ENCODE measurements around the gene LSM12.
"Not testable (repeated sequence)": the region's sequence is repeated elsewhere in the genome, so short reads cannot be mapped to it uniquely, and the experiment has no call there.

Gene LSM12

GRCh38 chr17:44106801-44107200 lies 40.3 kb upstream of the LSM12 start:
- Mint-ChIP-seq H3K36me3 (ENCODE audit: insufficient read depth) (peaks cover 17% of the 10 kb centered on the region), H3K4me3 (no peak overlapping the region), H3K27ac (ENCODE audit: low read depth) (no peak overlapping the region), H3K27me3 (no peaks in the 10 kb centered on the region), H3K4me1 (peaks cover 24% of the 10 kb centered on the region), H3K9me3 (no peaks in the 10 kb centered on the region)
- DNase-seq (ENCODE audit: low spot score in 2 of 2) (no peak), ATAC-seq (replicated peaks; ENCODE audit: extremely low read depth, poor library complexity, severe bottlenecking) (no peak)

- H3K27me3 Mint-ChIP-seq = no peaks in the 10 kb centered on the region
- peaks cover 18% of the 10 kb centered on the region for H3K36me3 Mint-ChIP-seq (ENCODE audit: insufficient read depth)
- peaks cover 20% of the 10 kb centered on the region for H3K4me1 Mint-ChIP-seq
- H3K4me3 Mint-ChIP-seq = no peak overlapping the region
- no peak for ATAC-seq (replicated peaks; ENCODE audit: extremely low read depth, poor library complexity, severe bottlenecking)
- no peaks in the 10 kb centered on the region for H3K9me3 Mint-ChIP-seq
- no peak overlapping the region for H3K27ac Mint-ChIP-seq (ENCODE audit: low read depth)
- DNase-seq (ENCODE audit: low spot score in 2 of 2) = no peak
Observed at GRCh38 chr17:44105941-44106340, 39.5 kb upstream of the LSM12 start.

- no peaks in the 10 kb centered on the region for H3K9me3 Mint-ChIP-seq
- DNase-seq (ENCODE audit: low spot score in 2 of 2) (no peak), ATAC-seq (replicated peaks; ENCODE audit: extremely low read depth, poor library complexity, severe bottlenecking) (no peak)
- no peak overlapping the region for H3K27ac Mint-ChIP-seq (ENCODE audit: low read depth)
- H3K4me3 Mint-ChIP-seq = no peak overlapping the region
- H3K36me3 Mint-ChIP-seq (ENCODE audit: insufficient read depth) = peaks cover 19% of the 10 kb centered on the region
- peaks cover 20% of the 10 kb centered on the region for H3K4me1 Mint-ChIP-seq
- H3K27me3 Mint-ChIP-seq = no peaks in the 10 kb centered on the region
Observed at GRCh38 chr17:44105483-44105882, 39.0 kb upstream of the LSM12 start.

GRCh38 chr17:44102849-44103622 lies 36.6 kb upstream of the LSM12 start:
- no peaks in the 10 kb centered on the region for H3K9me3 Mint-ChIP-seq

GRCh38 chr17:44101858-44102257 lies 35.4 kb upstream of the LSM12 start:
- H3K27me3 Mint-ChIP-seq; DNase-seq (ENCODE audit: low spot score in 2 of 2); ATAC-seq (replicated peaks; ENCODE audit: extremely low read depth, poor library complexity, severe bottlenecking); H3K27ac Mint-ChIP-seq (ENCODE audit: low read depth); H3K9me3 Mint-ChIP-seq; H3K4me3 Mint-ChIP-seq: not testable (repeated sequence)
- Mint-ChIP-seq H3K36me3 (ENCODE audit: insufficient read depth) (peaks cover 16% of the 10 kb centered on the region), H3K4me1 (peaks cover 21% of the 10 kb centered on the region)

More at GRCh38 chr17:44102849-44103622, 36.6 kb upstream of the LSM12 start:
- DNase-seq (ENCODE audit: low spot score in 2 of 2) = no peak
- Mint-ChIP-seq H3K27ac (ENCODE audit: low read depth) (peak overlapping the region; percentile 14), H3K4me3 (no peak overlapping the region), H3K36me3 (ENCODE audit: insufficient read depth) (peaks cover 21% of the 10 kb centered on the region), H3K27me3 (no peaks in the 10 kb centered on the region), H3K4me1 (peaks cover 24% of the 10 kb centered on the region)
- ATAC-seq (replicated peaks; ENCODE audit: extremely low read depth, poor library complexity, severe bottlenecking) = no peak

- ATAC-seq (replicated peaks; ENCODE audit: extremely low read depth, poor library complexity, severe bottlenecking) (no peak), DNase-seq (ENCODE audit: low spot score in 2 of 2) (no peak)
- no peak overlapping the region for H3K27ac Mint-ChIP-seq (ENCODE audit: low read depth)
- no peaks in the 10 kb centered on the region for H3K27me3 Mint-ChIP-seq
- H3K4me3 Mint-ChIP-seq = no peak overlapping the region
- no peaks in the 10 kb centered on the region for H3K9me3 Mint-ChIP-seq
- H3K36me3 Mint-ChIP-seq (ENCODE audit: insufficient read depth) = peaks cover 10% of the 10 kb centered on the region
- H3K4me1 Mint-ChIP-seq = peaks cover 7% of the 10 kb centered on the region
Observed at GRCh38 chr17:44097110-44097958, 30.9 kb upstream of the LSM12 start.

GRCh38 chr17:44095647-44096496 lies 29.4 kb upstream of the LSM12 start:
- Mint-ChIP-seq H3K36me3 (ENCODE audit: insufficient read depth) (peaks cover 14% of the 10 kb centered on the region), H3K27me3 (no peaks in the 10 kb centered on the region), H3K9me3 (no peaks in the 10 kb centered on the region), H3K27ac (ENCODE audit: low read depth) (peak overlapping the region; percentile 49), H3K4me3 (no peak overlapping the region), H3K4me1 (peaks cover 7% of the 10 kb centered on the region)
- ATAC-seq (replicated peaks; ENCODE audit: extremely low read depth, poor library complexity, severe bottlenecking) (no peak), DNase-seq (ENCODE audit: low spot score in 2 of 2) (no peak)

- H3K27ac Mint-ChIP-seq (ENCODE audit: low read depth) = peak overlapping the region; percentile 49
Observed at GRCh38 chr17:44095388-44095646, 28.8 kb upstream of the LSM12 start.

GRCh38 chr17:44094701-44095387 lies 28.4 kb upstream of the LSM12 start:
- H3K36me3 Mint-ChIP-seq (ENCODE audit: insufficient read depth) = peaks cover 14% of the 10 kb centered on the region
- ATAC-seq (replicated peaks; ENCODE audit: extremely low read depth, poor library complexity, severe bottlenecking) (no peak), DNase-seq (ENCODE audit: low spot score in 2 of 2) (no peak)
- no peak overlapping the region for H3K27ac Mint-ChIP-seq (ENCODE audit: low read depth)
- H3K4me3 Mint-ChIP-seq = no peak overlapping the region
- no peaks in the 10 kb centered on the region for H3K9me3 Mint-ChIP-seq
- no peaks in the 10 kb centered on the region for H3K27me3 Mint-ChIP-seq
- H3K4me1 Mint-ChIP-seq = peaks cover 7% of the 10 kb centered on the region

More at GRCh38 chr17:44095388-44095646, 28.8 kb upstream of the LSM12 start:
- no peaks in the 10 kb centered on the region for H3K27me3 Mint-ChIP-seq
- H3K4me3 Mint-ChIP-seq = no peak overlapping the region
- ATAC-seq (replicated peaks; ENCODE audit: extremely low read depth, poor library complexity, severe bottlenecking) (no peak), DNase-seq (ENCODE audit: low spot score in 2 of 2) (no peak)
- no peaks in the 10 kb centered on the region for H3K9me3 Mint-ChIP-seq
- H3K4me1 Mint-ChIP-seq = peaks cover 7% of the 10 kb centered on the region
- peaks cover 13% of the 10 kb centered on the region for H3K36me3 Mint-ChIP-seq (ENCODE audit: insufficient read depth)

GRCh38 chr17:44093231-44093900 lies 26.9 kb upstream of the LSM12 start:
- Mint-ChIP-seq H3K36me3 (ENCODE audit: insufficient read depth) (peaks cover 14% of the 10 kb centered on the region), H3K27me3 (no peaks in the 10 kb centered on the region), H3K4me3 (no peak overlapping the region), H3K27ac (ENCODE audit: low read depth) (no peak overlapping the region), H3K4me1 (peaks cover 10% of the 10 kb centered on the region), H3K9me3 (no peaks in the 10 kb centered on the region)
- DNase-seq (ENCODE audit: low spot score in 2 of 2) (no peak), ATAC-seq (replicated peaks; ENCODE audit: extremely low read depth, poor library complexity, severe bottlenecking) (no peak)

GRCh38 chr17:44092051-44092450 lies 25.6 kb upstream of the LSM12 start:
- H3K36me3 Mint-ChIP-seq (ENCODE audit: insufficient read depth) = peaks cover 19% of the 10 kb centered on the region
- ATAC-seq (replicated peaks; ENCODE audit: extremely low read depth, poor library complexity, severe bottlenecking) = no peak

More at GRCh38 chr17:44092051-44092450, 25.6 kb upstream of the LSM12 start:
- Mint-ChIP-seq H3K9me3 (no peaks in the 10 kb centered on the region), H3K4me3 (no peak overlapping the region), H3K27me3 (no peaks in the 10 kb centered on the region), H3K27ac (ENCODE audit: low read depth) (peak overlapping the region; percentile 47), H3K4me1 (peaks cover 11% of the 10 kb centered on the region)
- no peak for DNase-seq (ENCODE audit: low spot score in 2 of 2)

All from central memory CD8-positive, alpha-beta T cell (primary cell).